Cortex of kidney (tissue), 1 donor: ENCODE results near the gene ATAD3A.

Source experiments
- DNase-seq: peaks from one replicate; lab custom pipeline; 2025; lab: John Stamatoyannopoulos, UW

The ATAD3A gene

GRCh38 chr1:1540090-1540817 lies 28.3 kb downstream of the ATAD3A start, which contains the start of gene TMEM240:
Gene TMEM240, minus strand, starts transcription at chr1:1540624. Its CDS starts 278 bp downstream, at chr1:1540346.
- DNase-seq: no peak

GRCh38 chr1:1540818-1541628 lies 29.1 kb downstream of the ATAD3A start:
- no peak for DNase-seq

GRCh38 chr1:1541956-1542765 lies 30.2 kb downstream of the ATAD3A start:
- DNase-seq: no peak

GRCh38 chr1:1542766-1543705 lies 31.1 kb downstream of the ATAD3A start:
- no peak for DNase-seq

GRCh38 chr1:1543706-1544099 lies 31.7 kb downstream of the ATAD3A start:
- no peak for DNase-seq

GRCh38 chr1:1544544-1544943 lies 32.6 kb downstream of the ATAD3A start:
- no peak for DNase-seq

- no peak for DNase-seq
Observed at GRCh38 chr1:1545946-1546737, 34.2 kb downstream of the ATAD3A start.

GRCh38 chr1:1547011-1547410 lies 35.0 kb downstream of the ATAD3A start:
- no peak for DNase-seq

- DNase-seq: no peak
Observed at GRCh38 chr1:1547476-1547875, 35.5 kb downstream of the ATAD3A start.

- DNase-seq: no peak
Observed at GRCh38 chr1:1548591-1548990, 36.6 kb downstream of the ATAD3A start.

- no peak for DNase-seq
Observed at GRCh38 chr1:1550087-1550486, 38.1 kb downstream of the ATAD3A start.

GRCh38 chr1:1550591-1551432 lies 38.9 kb downstream of the ATAD3A start:
- no peak for DNase-seq

GRCh38 chr1:1551524-1552262 lies 39.7 kb downstream of the ATAD3A start:
- no peak for DNase-seq

- no peak for DNase-seq
Observed at GRCh38 chr1:1552263-1552639, 40.3 kb downstream of the ATAD3A start.

- no peak for DNase-seq
Observed at GRCh38 chr1:1553821-1554494, 42.0 kb downstream of the ATAD3A start.

- no peak for DNase-seq
Observed at GRCh38 chr1:1554550-1554925, 42.6 kb downstream of the ATAD3A start.

GRCh38 chr1:1554926-1555915 lies 43.3 kb downstream of the ATAD3A start:
- DNase-seq: no peak
